GM23248 (cell line): Measurements from ENCODE around the gene TMEM156. TPM values are rescaled to one million over a fixed set of nuclear protein-coding genes. Genes with fewer than 3 reads are reported as not detected.

Experiments
- DNase-seq: peaks from one replicate; pipeline ENCODE4 v3.0.0-alpha.2; 2015
- H2AFZ ChIP-seq: fragments of 200-600 bp; sonication (generic); 2 replicates; pipeline ENCODE4 v1.6.1; 2016; ENCODE audit warnings: antibody characterized with exemption
- H3F3A ChIP-seq: fragments of 200-600 bp; sonication (generic); 2 replicates; pipeline ENCODE4 v1.6.1; 2016; ENCODE audit warnings: mild to moderate bottlenecking, antibody characterized with exemption, mixed run types; ENCODE audit not compliant: insufficient read depth
- H3K27ac ChIP-seq: fragments of 200-600 bp; sonication (generic); 2 replicates; pipeline ENCODE4 v1.5.1; 2016; ENCODE audit warnings: mild to moderate bottlenecking
- H3K27me3 ChIP-seq: fragments of 200-600 bp; sonication (generic); replicated peaks from 2 replicates; pipeline ENCODE4 v1.6.1; 2016; ENCODE audit warnings: mild to moderate bottlenecking; ENCODE audit not compliant: insufficient read depth
- H3K36me3 ChIP-seq: fragments of 200-600 bp; sonication (generic); 2 replicates; pipeline ENCODE4 v1.6.1; 2016; ENCODE audit warnings: low read depth, mild to moderate bottlenecking
- H3K4me1 ChIP-seq: fragments of 200-600 bp; sonication (generic); 2 replicates; pipeline ENCODE4 v1.6.1; 2016; ENCODE audit warnings: mild to moderate bottlenecking; ENCODE audit not compliant: insufficient read depth
- H3K4me2 ChIP-seq: fragments of 200-600 bp; sonication (generic); one replicate; pipeline ENCODE4 v1.6.1; 2016; ENCODE audit warnings: mild to moderate bottlenecking; ENCODE audit not compliant: unreplicated experiment
- H3K4me3 ChIP-seq: fragments of 200-600 bp; sonication (generic); 2 replicates; pipeline ENCODE4 v1.5.1; 2016; ENCODE audit warnings: mild to moderate bottlenecking
- H3K79me2 ChIP-seq: fragments of 200-600 bp; sonication (generic); 2 replicates; pipeline ENCODE4 v1.6.1; 2016; ENCODE audit warnings: mild to moderate bottlenecking; ENCODE audit not compliant: insufficient read depth
- H3K9ac ChIP-seq: fragments of 200-600 bp; sonication (generic); 2 replicates; pipeline ENCODE4 v1.6.1; 2016; ENCODE audit warnings: mild to moderate bottlenecking
- H3K9me2 ChIP-seq: fragments of 200-600 bp; sonication (generic); 2 replicates; pipeline ENCODE4 v1.6.1; 2016; ENCODE audit warnings: mixed run types, mild to moderate bottlenecking, moderate library complexity; ENCODE audit not compliant: insufficient read depth
- H3K9me3 ChIP-seq: fragments of 200-600 bp; sonication (generic); one replicate; pipeline ENCODE4 v1.6.1; 2017; ENCODE audit warnings: low read depth
- H4K20me1 ChIP-seq: fragments of 200-600 bp; sonication (generic); 2 replicates; pipeline ENCODE4 v1.6.0; 2016; ENCODE audit not compliant: insufficient read depth
- EZH2 ChIP-seq: fragments of 200-600 bp; sonication (generic); IDR thresholded peaks from 2 replicates; pipeline ENCODE4 v1.6.1; 2018; ENCODE audit warnings: antibody characterized with exemption, mild to moderate bottlenecking; ENCODE audit not compliant: insufficient read depth, poor library complexity, severe bottlenecking
- EZH2phosphoT487 ChIP-seq: fragments of 200-600 bp; sonication (generic); IDR thresholded peaks from 2 replicates; pipeline ENCODE4 v1.6.1; 2018; ENCODE audit warnings: antibody characterized with exemption, moderate library complexity, mild to moderate bottlenecking, low read depth; ENCODE audit not compliant: insufficient read depth
- WGBS, 2 experiments: methylation state at CpG; one replicate each; pipeline ENCODE4 v1.1.6; 2015 to 2017; ENCODE audit warnings: low lambda C conversion rate in 2 of 2, low coverage in 1 of 2; ENCODE audit errors: missing lambda C conversion rate in 2 of 2; 5-methylcytosine and 5-hydroxymethylcytosine counted together
- in situ Hi-C: fragments of 300-500 bp; cut with MboI; formaldehyde crosslinking; loops from 2 replicates; pipeline ENCODE4 v1.15.0; 2020
- polyA plus RNA-seq: library from polyadenylated mRNA; unstranded; fragments of >200 nt; fragmentation: Nextera tagmentation; extraction: Ambion mirVana; gene quantifications from 2 replicates; pipeline ENCODE4 v1.2.1, GENCODE V29; 2016
- total RNA-seq: library from RNA; depleted of rRNA; stranded (reverse); fragments of >200 nt; shearing (Covaris generic); gene quantifications from 2 replicates; pipeline ENCODE4 v1.2.3, GENCODE V29; 2014

Gene TMEM156
- total and polyA plus RNA-seq, 2 experiments from 2014 or later: 0.30 TPM; not detected in 1

GRCh38 chr4:38928974-38929373, 103.2 kb downstream of the TMEM156 start:
- H3K27me3 ChIP-seq: no peaks in the 10 kb centered on the region
- TF ChIP-seq EZH2phosphoT487 (no peak), EZH2 (no peak)
- in situ Hi-C loops: loop anchor here (25.0 kb wide), 1 partner anchor 208 kb away; no protein-coding TSS in a partner anchor
- 75 to 76% methylated on average over 9 of the region's 9 CpGs for WGBS, 2 experiments
- no peak overlapping the region for H2AFZ ChIP-seq
- H3K27ac ChIP-seq: no peak overlapping the region
- H3K4me3 ChIP-seq: no peak overlapping the region
- H3K36me3 ChIP-seq: peaks cover 82% of the 10 kb centered on the region
- H3K79me2 ChIP-seq: no peaks in the 10 kb centered on the region
- no peak for DNase-seq
- no peaks in the 10 kb centered on the region for H3K9me3 ChIP-seq
- peaks cover 14% of the 10 kb centered on the region; the same call in 1 of the 2 replicates for H3F3A ChIP-seq
- no peaks in the 10 kb centered on the region for H3K4me1 ChIP-seq
- H3K9ac ChIP-seq: no peak overlapping the region
- H3K4me2 ChIP-seq: no peak overlapping the region
- no peaks in the 10 kb centered on the region for H3K9me2 ChIP-seq
- H4K20me1 ChIP-seq: no peaks in the 10 kb centered on the region

GRCh38 chr4:38928568-38928967, 103.6 kb downstream of the TMEM156 start:
- H3K4me2 ChIP-seq: no peak overlapping the region
- H3K4me1 ChIP-seq: no peaks in the 10 kb centered on the region
- TF ChIP-seq EZH2: no peak
- TF ChIP-seq EZH2phosphoT487: no peak
- 80 to 86% methylated on average over 3 of the region's 3 CpGs for WGBS, 2 experiments
- peaks cover 11% of the 10 kb centered on the region; the same call in 1 of the 2 replicates for H3F3A ChIP-seq
- no peaks in the 10 kb centered on the region for H4K20me1 ChIP-seq
- H3K27me3 ChIP-seq: no peaks in the 10 kb centered on the region
- H3K9me2 ChIP-seq: no peaks in the 10 kb centered on the region
- DNase-seq: no peak
- peaks cover 82% of the 10 kb centered on the region for H3K36me3 ChIP-seq
- no peak overlapping the region for H3K4me3 ChIP-seq
- H3K9me3 ChIP-seq: no peaks in the 10 kb centered on the region
- no peak overlapping the region for H3K9ac ChIP-seq
- H3K79me2 ChIP-seq: no peaks in the 10 kb centered on the region
- in situ Hi-C loops: loop anchor here (25.0 kb wide), 1 partner anchor 209 kb away; no protein-coding TSS in a partner anchor
- no peak overlapping the region for H2AFZ ChIP-seq
- H3K27ac ChIP-seq: no peak overlapping the region

- 77 to 80% methylated on average over 6 of the region's 6 CpGs for WGBS, 2 experiments
- Histone ChIP-seq H3K4me3 (no peak overlapping the region), H3K9me3 (no peaks in the 10 kb centered on the region), H3K36me3 (peaks cover 77% of the 10 kb centered on the region), H3K27ac (no peak overlapping the region), H3K4me1 (no peaks in the 10 kb centered on the region), H2AFZ (no peak overlapping the region), H3F3A (peaks cover 12% of the 10 kb centered on the region; the same call in 1 of the 2 replicates), H3K4me2 (no peak overlapping the region), H3K79me2 (no peaks in the 10 kb centered on the region), H3K27me3 (no peaks in the 10 kb centered on the region), H4K20me1 (no peaks in the 10 kb centered on the region), H3K9me2 (no peaks in the 10 kb centered on the region), H3K9ac (no peak overlapping the region)
- DNase-seq: no peak
- in situ Hi-C loops: loop anchor here (25.0 kb wide), 1 partner anchor 210 kb away; no protein-coding TSS in a partner anchor
- TF ChIP-seq EZH2 (no peak), EZH2phosphoT487 (no peak)
These were observed 105.3 kb downstream of the TMEM156 start for GRCh38 chr4:38926896-38927295.

GRCh38 chr4:38925492-38926413, 106.5 kb downstream of the TMEM156 start:
- Histone ChIP-seq H3K4me1 (no peaks in the 10 kb centered on the region), H3K27me3 (no peaks in the 10 kb centered on the region), H4K20me1 (no peaks in the 10 kb centered on the region), H3K27ac (no peak overlapping the region), H3K9me2 (no peaks in the 10 kb centered on the region), H2AFZ (no peak overlapping the region), H3K4me3 (no peak overlapping the region), H3K9me3 (no peaks in the 10 kb centered on the region), H3K9ac (no peak overlapping the region), H3K36me3 (peaks cover 73% of the 10 kb centered on the region), H3F3A (0 out of 2 replicates have a peak, but pooled peaks cover 6% of the 10 kb centered on the region), H3K4me2 (no peak overlapping the region), H3K79me2 (no peaks in the 10 kb centered on the region)
- DNase-seq: no peak
- WGBS, 2 experiments: 43 to 45% methylated on average over 3 of the region's 3 CpGs
- TF ChIP-seq EZH2phosphoT487 (no peak), EZH2 (no peak)
- in situ Hi-C loops: loop anchor here (25.0 kb wide), 1 partner anchor 212 kb away; no protein-coding TSS in a partner anchor
